ENCODE data around the gene TMEM128.
"Not testable (repeated sequence)": the region's sequence is repeated elsewhere in the genome, so short reads cannot be mapped to it uniquely, and the experiment has no call there.

Gene TMEM128

DNA sequence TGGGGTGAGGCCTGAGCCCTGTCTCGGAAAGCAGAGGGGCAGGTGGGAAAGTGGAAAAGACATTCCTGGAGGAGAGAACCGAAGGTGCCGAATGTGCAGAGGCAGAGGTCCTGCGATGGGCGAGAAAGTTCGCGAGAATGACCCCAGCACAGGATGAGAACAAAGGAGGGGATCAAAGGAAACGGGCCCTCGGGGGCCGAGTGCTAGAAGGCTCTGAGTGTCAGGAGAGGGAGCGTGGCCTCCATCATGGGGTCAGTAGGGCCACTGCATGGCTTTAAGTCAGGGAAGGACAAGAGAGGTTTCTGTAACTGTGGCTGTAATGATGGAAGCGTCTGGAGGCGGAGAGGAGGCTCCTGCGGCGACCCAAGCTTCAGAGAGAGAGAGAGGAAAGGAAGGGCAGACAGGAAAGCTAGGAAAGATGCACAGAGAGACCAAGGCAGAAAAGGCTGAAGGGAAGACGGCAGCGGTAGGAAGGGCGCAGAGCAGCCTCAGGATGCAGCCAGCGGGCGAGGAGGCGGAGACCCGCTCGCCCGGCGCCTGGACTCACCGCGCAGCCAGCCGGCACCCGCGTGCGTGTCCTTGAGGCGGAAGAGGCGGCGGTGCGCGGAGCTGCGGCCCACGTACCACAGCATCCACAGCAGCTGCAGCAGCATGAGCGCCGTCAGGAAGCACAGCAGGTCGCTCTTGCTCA lies 22.0 kb downstream of the TMEM128 start:
- Histone ChIP-seq H3K4me2 (ENCODE audit: low read length) (no peak overlapping the region), H3K27me3 (ENCODE audit: low read depth, low read length) (peaks cover 7% of the 10 kb centered on the region; the same call in 1 of the 2 replicates), H3K27ac (ENCODE audit: low read length) (no peak overlapping the region), H3K4me1 (ENCODE audit: low read length) (no peaks in the 10 kb centered on the region), H3K9me3 (ENCODE audit: insufficient read depth, low read length) (no peaks in the 10 kb centered on the region), H4K20me1 (ENCODE audit: insufficient read depth, low read length) (no peaks in the 10 kb centered on the region), H3K79me2 (ENCODE audit: low read length) (no peaks in the 10 kb centered on the region), H3K4me3 (ENCODE audit: low read length) (no peak overlapping the region), H3K9ac (ENCODE audit: low read length) (no peak overlapping the region), H3K36me3 (replicated peaks; ENCODE audit: low read depth, low read length) (no peaks in the 10 kb centered on the region), H2AFZ (ENCODE audit: low read depth, low read length) (no peak overlapping the region)
- TF ChIP-seq, protein P1, sequence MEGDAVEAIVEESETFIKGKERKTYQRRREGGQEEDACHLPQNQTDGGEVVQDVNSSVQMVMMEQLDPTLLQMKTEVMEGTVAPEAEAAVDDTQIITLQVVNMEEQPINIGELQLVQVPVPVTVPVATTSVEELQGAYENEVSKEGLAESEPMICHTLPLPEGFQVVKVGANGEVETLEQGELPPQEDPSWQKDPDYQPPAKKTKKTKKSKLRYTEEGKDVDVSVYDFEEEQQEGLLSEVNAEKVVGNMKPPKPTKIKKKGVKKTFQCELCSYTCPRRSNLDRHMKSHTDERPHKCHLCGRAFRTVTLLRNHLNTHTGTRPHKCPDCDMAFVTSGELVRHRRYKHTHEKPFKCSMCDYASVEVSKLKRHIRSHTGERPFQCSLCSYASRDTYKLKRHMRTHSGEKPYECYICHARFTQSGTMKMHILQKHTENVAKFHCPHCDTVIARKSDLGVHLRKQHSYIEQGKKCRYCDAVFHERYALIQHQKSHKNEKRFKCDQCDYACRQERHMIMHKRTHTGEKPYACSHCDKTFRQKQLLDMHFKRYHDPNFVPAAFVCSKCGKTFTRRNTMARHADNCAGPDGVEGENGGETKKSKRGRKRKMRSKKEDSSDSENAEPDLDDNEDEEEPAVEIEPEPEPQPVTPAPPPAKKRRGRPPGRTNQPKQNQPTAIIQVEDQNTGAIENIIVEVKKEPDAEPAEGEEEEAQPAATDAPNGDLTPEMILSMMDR (IDR thresholded peaks at IDR 0.05; ENCODE audit: low read depth, low read length) = no peak
- no peak for TF ChIP-seq EZH2phosphoT487 (IDR thresholded peaks at IDR 0.05; ENCODE audit: low read depth)

DNA sequence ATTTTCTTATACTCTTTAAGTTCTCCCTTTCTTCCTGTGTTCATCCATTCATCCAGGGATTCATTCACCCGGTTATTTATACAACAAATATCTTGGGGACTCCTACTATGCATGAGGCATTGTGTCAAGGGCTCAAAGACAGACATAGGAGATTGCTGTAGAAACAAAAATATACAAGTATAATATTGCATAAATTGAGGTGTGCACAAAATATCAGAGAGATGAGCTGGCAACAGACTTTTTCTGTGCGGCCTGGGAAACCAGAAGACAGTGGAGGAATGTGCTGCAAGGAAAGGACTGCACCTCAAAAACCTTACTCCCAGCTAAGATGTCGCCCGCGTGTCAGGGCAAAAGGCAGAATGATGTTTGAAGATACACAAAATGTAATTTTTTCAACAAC lies 30.9 kb downstream of the TMEM128 start:
- H4K20me1 ChIP-seq (ENCODE audit: insufficient read depth, low read length) = no peaks in the 10 kb centered on the region
- H3K4me2 ChIP-seq (ENCODE audit: low read length) = no peak overlapping the region
- H3K9me3 ChIP-seq (ENCODE audit: insufficient read depth, low read length) = no peaks in the 10 kb centered on the region
- H3K27ac ChIP-seq (ENCODE audit: low read length) = no peak overlapping the region
- TF ChIP-seq, protein P1 (IDR thresholded peaks at IDR 0.05; ENCODE audit: low read depth, low read length) = no peak
- TF ChIP-seq EZH2phosphoT487 (IDR thresholded peaks at IDR 0.05; ENCODE audit: low read depth) = no peak
- no peak overlapping the region for H3K4me3 ChIP-seq (ENCODE audit: low read length)
- H3K27me3 ChIP-seq (ENCODE audit: low read depth, low read length) = peaks cover 7% of the 10 kb centered on the region; the same call in 1 of the 2 replicates
- H3K79me2 ChIP-seq (ENCODE audit: low read length) = no peaks in the 10 kb centered on the region
- no peaks in the 10 kb centered on the region for H3K36me3 ChIP-seq (replicated peaks; ENCODE audit: low read depth, low read length)
- H3K9ac ChIP-seq (ENCODE audit: low read length) = no peak overlapping the region
- H2AFZ ChIP-seq (ENCODE audit: low read depth, low read length) = no peak overlapping the region
- no peaks in the 10 kb centered on the region for H3K4me1 ChIP-seq (ENCODE audit: low read length)

DNA sequence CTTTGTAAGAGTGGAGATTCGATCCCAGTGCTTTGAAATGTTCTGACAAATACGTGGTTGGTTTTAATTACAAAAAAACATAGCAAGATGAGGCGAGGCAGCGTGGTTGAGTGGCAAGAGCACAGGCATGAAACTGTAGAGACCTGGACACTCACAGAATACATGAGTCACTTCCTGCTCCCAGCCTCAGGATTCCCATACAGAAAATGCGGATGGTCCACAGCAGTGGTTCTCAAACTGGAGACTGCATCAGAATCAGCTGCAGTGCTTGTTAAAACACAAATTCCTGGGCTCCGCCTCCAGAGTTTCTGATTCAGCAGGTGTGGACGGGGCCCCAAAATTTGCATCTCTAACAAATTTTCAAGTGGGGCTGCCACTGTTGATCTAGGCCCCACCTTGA lies 31.4 kb downstream of the TMEM128 start:
- TF ChIP-seq, protein P1 (IDR thresholded peaks at IDR 0.05; ENCODE audit: low read depth, low read length) = no peak
- no peak for TF ChIP-seq EZH2phosphoT487 (IDR thresholded peaks at IDR 0.05; ENCODE audit: low read depth)
- Histone ChIP-seq H3K79me2 (ENCODE audit: low read length) (no peaks in the 10 kb centered on the region), H4K20me1 (ENCODE audit: insufficient read depth, low read length) (no peaks in the 10 kb centered on the region), H3K4me2 (ENCODE audit: low read length) (no peak overlapping the region), H3K4me1 (ENCODE audit: low read length) (no peaks in the 10 kb centered on the region), H3K27ac (ENCODE audit: low read length) (no peak overlapping the region), H3K27me3 (ENCODE audit: low read depth, low read length) (peaks cover 6% of the 10 kb centered on the region; the same call in 1 of the 2 replicates), H2AFZ (ENCODE audit: low read depth, low read length) (no peak overlapping the region), H3K9ac (ENCODE audit: low read length) (no peak overlapping the region), H3K36me3 (replicated peaks; ENCODE audit: low read depth, low read length) (no peaks in the 10 kb centered on the region), H3K4me3 (ENCODE audit: low read length) (no peak overlapping the region), H3K9me3 (ENCODE audit: insufficient read depth, low read length) (no peaks in the 10 kb centered on the region)

DNA sequence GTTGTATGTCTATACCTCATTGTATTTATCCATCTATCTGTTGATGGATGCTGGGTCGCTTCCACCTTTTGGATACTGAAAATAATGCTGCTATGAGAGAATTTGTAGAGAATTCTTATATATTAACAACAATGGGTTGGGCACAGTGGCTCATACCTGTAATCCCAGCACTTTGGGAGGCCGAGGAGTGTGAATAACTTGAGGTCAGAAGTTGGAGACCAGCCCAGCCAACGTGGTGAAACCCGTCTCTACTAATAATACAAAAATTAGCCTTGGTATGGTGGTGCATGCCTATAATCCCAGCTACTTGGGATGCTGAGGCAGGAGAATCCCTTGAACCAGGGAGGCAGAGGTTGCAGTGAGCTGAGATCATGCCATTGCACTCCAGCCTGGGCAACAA lies 34.3 kb downstream of the TMEM128 start:
- not testable (repeated sequence) for H4K20me1 ChIP-seq (ENCODE audit: insufficient read depth, low read length); H3K4me3 ChIP-seq (ENCODE audit: low read length); H3K27ac ChIP-seq (ENCODE audit: low read length); H3K79me2 ChIP-seq (ENCODE audit: low read length); H3K27me3 ChIP-seq (ENCODE audit: low read depth, low read length); H3K4me2 ChIP-seq (ENCODE audit: low read length); H2AFZ ChIP-seq (ENCODE audit: low read depth, low read length); H3K4me1 ChIP-seq (ENCODE audit: low read length); H3K36me3 ChIP-seq (replicated peaks; ENCODE audit: low read depth, low read length); H3K9me3 ChIP-seq (ENCODE audit: insufficient read depth, low read length); H3K9ac ChIP-seq (ENCODE audit: low read length)

Measured in OCI-LY3 (cell line).